ENCODE results near the gene LRMDA. TPM values are rescaled to one million over a fixed set of nuclear protein-coding genes. Genes with fewer than 3 reads are reported as not detected.

LRMDA gene
- total and polyA plus RNA-seq, 2 of the 4 experiments (the other 2 are of a cell fraction) = 0.07 TPM; not detected in 1

DNA sequence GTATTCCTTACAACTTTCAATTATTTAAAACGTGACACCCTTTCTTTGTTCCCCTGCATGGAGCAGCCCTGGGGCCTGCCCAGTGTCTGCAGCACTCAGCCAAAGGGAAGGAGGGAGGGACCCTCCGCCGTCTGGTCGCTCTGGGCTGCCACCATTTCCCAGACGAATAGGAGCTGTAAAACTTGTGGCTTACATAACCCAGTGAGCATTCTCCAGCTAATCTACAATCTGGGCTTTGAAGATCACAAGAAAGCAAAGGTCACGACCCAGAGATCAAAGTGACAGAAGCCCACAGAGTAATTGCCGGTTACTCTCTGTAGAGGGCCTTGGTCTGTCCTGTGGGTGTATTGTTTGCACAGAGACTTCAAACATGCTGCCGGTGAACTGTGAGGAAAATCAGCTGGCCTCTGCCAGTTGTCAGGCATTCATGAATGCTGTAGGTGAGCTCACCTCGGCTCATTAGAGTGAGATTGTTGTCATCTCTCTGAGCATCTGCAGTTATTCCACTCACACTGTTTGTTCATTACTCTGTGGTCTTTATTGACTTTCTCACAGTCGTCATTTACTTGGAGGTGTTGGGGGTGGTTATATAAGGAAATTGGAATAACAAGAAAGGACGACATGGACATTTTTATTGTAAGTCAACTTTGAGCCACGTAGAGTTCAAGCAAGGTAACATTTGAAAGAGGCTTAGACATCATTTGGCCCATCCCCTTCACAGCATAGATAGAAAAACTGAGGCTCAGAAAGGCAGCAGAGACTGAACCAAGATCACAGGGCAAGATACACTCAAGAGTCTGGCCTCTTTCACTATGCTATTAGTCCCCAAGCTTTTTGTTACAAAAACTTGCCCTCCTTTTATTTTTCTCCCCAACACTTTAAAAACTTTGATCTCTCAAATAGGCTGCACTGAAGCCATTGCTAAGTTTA lies 619.8 kb downstream of the LRMDA start:
- Histone ChIP-seq H3K14ac (replicated peaks; ENCODE audit: low read depth, low read length) (no peak overlapping the region), H3K9me1 (ENCODE audit: insufficient read depth, low read length) (no peaks in the 10 kb centered on the region)
- no peak for TF ChIP-seq FOS (IDR thresholded peaks at IDR 0.05; ENCODE audit: low read depth, low read length)
- TF ChIP-seq NFE2L2 (IDR thresholded peaks at IDR 0.05; ENCODE audit: low read depth, low read length) = no peak
- no peak for TF ChIP-seq SMC3 (IDR thresholded peaks at IDR 0.05; ENCODE audit: low read depth, low read length)
- no peak for TF ChIP-seq RAD21 (IDR thresholded peaks at IDR 0.05; ENCODE audit: low read length)
- no peak for TF ChIP-seq USF2 (IDR thresholded peaks at IDR 0.05; ENCODE audit: low read depth, low read length)
- no peak for TF ChIP-seq ELK1 (IDR thresholded peaks at IDR 0.05; ENCODE audit: borderline replicate concordance, low read depth, low read length)
- TF ChIP-seq RFX5 (IDR thresholded peaks at IDR 0.05; ENCODE audit: low read depth, low read length) = no peak
- no peak for TF ChIP-seq MAZ (IDR thresholded peaks at IDR 0.05; ENCODE audit: borderline replicate concordance, low read depth, low read length)
- TF ChIP-seq CEBPB (IDR thresholded peaks at IDR 0.05; ENCODE audit: low read depth, low read length) = no peak
- TF ChIP-seq BHLHE40 (IDR thresholded peaks at IDR 0.05; ENCODE audit: low read depth, low read length) = no peak
- no peak for TF ChIP-seq RCOR1 (IDR thresholded peaks at IDR 0.05; ENCODE audit: insufficient replicate concordance, low read length)
- TF ChIP-seq CHD1 (IDR thresholded peaks at IDR 0.05; ENCODE audit: low read depth, low read length) = no peak
- no peak for TF ChIP-seq MAFK (IDR thresholded peaks at IDR 0.05; ENCODE audit: low read depth, low read length)
- TF ChIP-seq, protein P1, sequence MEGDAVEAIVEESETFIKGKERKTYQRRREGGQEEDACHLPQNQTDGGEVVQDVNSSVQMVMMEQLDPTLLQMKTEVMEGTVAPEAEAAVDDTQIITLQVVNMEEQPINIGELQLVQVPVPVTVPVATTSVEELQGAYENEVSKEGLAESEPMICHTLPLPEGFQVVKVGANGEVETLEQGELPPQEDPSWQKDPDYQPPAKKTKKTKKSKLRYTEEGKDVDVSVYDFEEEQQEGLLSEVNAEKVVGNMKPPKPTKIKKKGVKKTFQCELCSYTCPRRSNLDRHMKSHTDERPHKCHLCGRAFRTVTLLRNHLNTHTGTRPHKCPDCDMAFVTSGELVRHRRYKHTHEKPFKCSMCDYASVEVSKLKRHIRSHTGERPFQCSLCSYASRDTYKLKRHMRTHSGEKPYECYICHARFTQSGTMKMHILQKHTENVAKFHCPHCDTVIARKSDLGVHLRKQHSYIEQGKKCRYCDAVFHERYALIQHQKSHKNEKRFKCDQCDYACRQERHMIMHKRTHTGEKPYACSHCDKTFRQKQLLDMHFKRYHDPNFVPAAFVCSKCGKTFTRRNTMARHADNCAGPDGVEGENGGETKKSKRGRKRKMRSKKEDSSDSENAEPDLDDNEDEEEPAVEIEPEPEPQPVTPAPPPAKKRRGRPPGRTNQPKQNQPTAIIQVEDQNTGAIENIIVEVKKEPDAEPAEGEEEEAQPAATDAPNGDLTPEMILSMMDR (conservative IDR thresholded peaks at IDR 0.05; ENCODE audit: low read depth, low read length) = no peak

More for the DNA sequence above, 619.8 kb downstream of the LRMDA start:
- Histone ChIP-seq H3K4me3 (ENCODE audit: insufficient read depth, low read depth, low read length) (no peak overlapping the region), H3K27me3 (ENCODE audit: control insufficient read depth, insufficient read depth, low read length) (peaks cover 28% of the 10 kb centered on the region), H3K4me1 (ENCODE audit: control insufficient read depth, insufficient read depth, low read length) (no peaks in the 10 kb centered on the region), H3K36me3 (ENCODE audit: control insufficient read depth, insufficient read depth, low read length) (no peaks in the 10 kb centered on the region), H3K4me2 (ENCODE audit: low read depth, low read length) (no peak overlapping the region), H3K23ac (ENCODE audit: low read depth, low read length) (no peak overlapping the region), H2BK120ac (ENCODE audit: low read depth, low read length) (no peak overlapping the region), H2AK5ac (ENCODE audit: low read depth, low read length) (no peak overlapping the region), H2BK15ac (ENCODE audit: low read depth, low read length) (no peak overlapping the region), H4K5ac (ENCODE audit: low read depth, low read length) (no peak overlapping the region), H3K9ac (ENCODE audit: low read depth, low read length) (no peak overlapping the region), H3K18ac (ENCODE audit: low read depth, low read length) (no peak overlapping the region), H3K27ac (ENCODE audit: insufficient read depth, low read length) (no peak overlapping the region), H3K9me3 (ENCODE audit: control insufficient read depth, insufficient read depth, low read length) (peaks cover 6% of the 10 kb centered on the region; the same call in 1 of the 2 replicates), H3K79me1 (ENCODE audit: low read depth in 1 of 2, low read length in 2 of 2) (no peaks in the 10 kb centered on the region), H4K8ac (ENCODE audit: low read depth in 2 of 2, low read length in 2 of 2) (no peak overlapping the region), H2BK5ac (ENCODE audit: low read depth, low read length, poor library complexity, severe bottlenecking) (no peak overlapping the region), H3K56ac (ENCODE audit: extremely low read depth, insufficient read depth, low read length) (no peak overlapping the region), H3K4ac (ENCODE audit: low read depth, low read length) (no peak overlapping the region), H2BK20ac (ENCODE audit: low read depth, low read length) (no peak overlapping the region), H2AK9ac (replicated peaks; ENCODE audit: low read depth, low read length, poor library complexity) (no peak overlapping the region), H2AFZ (replicated peaks; ENCODE audit: low read length, poor library complexity) (no peak overlapping the region), H4K20me1 (ENCODE audit: insufficient read depth, low read length) (no peaks in the 10 kb centered on the region), H4K91ac (ENCODE audit: insufficient read depth, low read depth, low read length) (no peak overlapping the region)
- BruUV-seq (replicated peaks) = no TSS peak
- dilution Hi-C loops (cut with HindIII; ENCODE audit: low sequenced_read_pairs, unreplicated experiment) = no loop called here
- ATAC-seq (ENCODE audit: low read depth) = no peak
- in situ Hi-C loops (cut with MboI; ENCODE audit: low sequenced_read_pairs) = no loop called here
- no peak for DNase-seq
- POLR2A ChIA-PET (ENCODE audit: unreplicated experiment) = no interaction called here
- CTCF ChIA-PET = no interaction called here
- intact Hi-C loops (cut with micrococcal nuclease) = no loop called here
- WGBS, 2 experiments (ENCODE audit: extremely low coverage in 2 of 2, insufficient read length in 1 of 2) = 55% methylated on average over 4 of the region's 12 CpGs; no CpG with 5 or more reads in 1 of the 2 experiments

All from IMR-90 (cell line).